Hepatic stellate cell (primary cell): Measurements from ENCODE around the gene DOCK6.
"Not testable (repeated sequence)": the region's sequence is repeated elsewhere in the genome, so short reads cannot be mapped to it uniquely, and the experiment has no call there.

Source experiments
- DNase-seq: peaks from one replicate; pipeline ENCODE4 v3.0.0; 2011; ENCODE audit warnings: low spot score

DOCK6 gene

DNA sequence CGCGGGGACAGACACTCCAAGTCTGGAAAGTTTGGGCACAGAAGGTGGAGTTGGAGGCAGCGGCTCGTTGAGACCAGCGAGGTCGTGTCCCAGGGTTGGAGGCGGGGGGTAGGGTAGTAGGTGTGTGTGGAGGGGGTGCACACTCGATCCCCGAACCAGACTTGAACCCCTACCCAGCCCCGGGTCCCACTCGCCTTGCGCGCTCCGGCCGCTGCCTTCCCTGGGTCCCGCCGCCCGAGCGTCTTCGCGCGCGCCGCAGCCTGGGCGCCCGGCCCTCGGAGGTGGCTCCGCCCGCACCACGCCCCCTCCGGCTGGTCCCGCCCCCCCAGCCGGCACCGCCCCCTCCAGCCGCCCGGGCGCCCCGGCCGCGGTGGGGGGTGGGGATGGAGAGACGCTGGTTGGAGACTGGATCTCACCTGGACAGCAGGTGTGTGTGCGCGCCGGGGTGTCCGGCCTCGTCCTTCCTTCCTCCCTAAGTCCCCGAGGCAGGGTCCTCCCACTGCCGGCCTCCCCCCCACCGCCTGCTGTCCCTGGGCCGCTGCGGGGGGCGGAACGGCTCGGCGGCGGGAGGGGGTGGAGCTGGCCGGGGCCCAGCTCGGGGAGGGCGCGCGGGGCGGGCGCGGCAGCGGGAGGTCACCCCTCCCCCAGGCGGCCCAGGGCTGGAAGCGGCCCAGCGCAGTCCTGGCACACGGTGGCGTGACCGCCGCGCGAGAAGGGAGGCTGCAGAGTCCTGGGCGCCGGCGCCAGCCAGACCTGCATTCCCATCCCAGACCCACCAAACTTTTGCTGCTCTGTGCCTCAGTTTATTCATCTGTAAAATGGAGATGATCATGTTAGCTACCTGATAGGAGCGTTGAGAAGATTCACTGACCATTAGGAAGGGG is 64.8 kb downstream of the DOCK6 start, which contains the start of gene KANK2:
Gene KANK2 (minus strand): TSS at position 255 of the 884 bp plus-strand sequence. CDS start 3,034 bp downstream, outside the sequence.
- peak; percentile 95 for DNase-seq

DNA sequence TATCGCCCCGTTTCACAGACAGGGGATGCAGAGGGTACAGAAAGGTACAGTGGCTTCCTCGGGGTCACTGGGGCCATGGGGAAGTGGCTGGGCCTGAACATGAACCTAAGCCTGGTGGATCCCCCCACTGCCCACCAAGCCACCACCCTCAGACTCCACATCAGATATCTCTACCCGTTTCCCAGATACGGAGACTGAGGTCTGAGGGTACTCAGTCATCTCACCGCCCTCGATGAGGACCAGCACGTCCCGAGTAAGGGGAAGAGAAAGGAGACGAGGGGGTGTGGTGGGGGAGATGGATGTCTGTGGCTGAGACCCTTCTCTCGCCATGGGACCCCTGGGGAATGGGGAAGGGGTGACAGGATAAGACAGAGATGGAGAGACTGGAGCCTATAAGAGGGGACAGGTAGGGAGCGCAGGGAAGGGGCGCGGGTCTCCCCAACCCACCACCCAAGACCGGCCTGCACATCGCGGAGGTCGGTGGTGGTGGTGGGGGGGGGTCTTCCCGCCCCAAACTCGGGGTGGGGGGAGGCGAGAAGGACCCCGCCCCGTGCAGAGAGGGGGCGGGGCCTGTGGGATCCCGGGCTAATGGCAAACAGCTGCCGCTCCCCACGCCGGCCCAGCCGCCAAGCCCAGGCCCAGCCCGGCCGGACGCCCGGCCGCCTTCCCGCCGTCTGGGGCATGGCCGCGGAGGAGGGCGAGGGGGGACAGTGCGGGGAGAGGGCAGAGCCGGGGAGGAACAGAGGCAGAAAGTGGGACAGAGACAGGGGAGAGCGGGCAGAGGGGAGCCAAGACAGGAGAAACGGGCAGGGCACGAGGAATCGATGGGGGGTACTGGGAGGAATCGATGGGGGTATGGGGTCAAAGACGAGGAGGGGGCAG is 65.7 kb downstream of the DOCK6 start:
- peak; percentile 80 for DNase-seq

DNA sequence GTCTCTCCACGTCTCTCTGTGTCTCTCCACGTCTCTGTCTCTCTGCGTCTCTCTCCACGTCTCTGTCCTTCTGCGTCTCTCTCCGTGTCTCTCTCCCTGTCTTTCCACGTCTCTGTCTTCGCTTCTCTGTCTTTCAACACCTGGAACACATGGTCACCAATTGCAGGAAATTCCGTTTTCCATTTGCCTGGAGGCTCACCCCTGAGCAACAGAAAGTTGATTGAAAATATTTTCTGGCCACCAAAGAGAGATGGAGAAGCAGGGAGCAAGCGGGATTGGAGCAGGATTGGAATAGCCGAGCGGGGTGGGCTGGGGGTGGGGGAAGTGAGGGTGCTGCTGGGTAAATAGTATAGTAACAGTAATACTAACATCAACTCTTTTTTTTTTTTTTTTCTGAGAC is 66.6 kb downstream of the DOCK6 start:
- no peak for DNase-seq

DNA sequence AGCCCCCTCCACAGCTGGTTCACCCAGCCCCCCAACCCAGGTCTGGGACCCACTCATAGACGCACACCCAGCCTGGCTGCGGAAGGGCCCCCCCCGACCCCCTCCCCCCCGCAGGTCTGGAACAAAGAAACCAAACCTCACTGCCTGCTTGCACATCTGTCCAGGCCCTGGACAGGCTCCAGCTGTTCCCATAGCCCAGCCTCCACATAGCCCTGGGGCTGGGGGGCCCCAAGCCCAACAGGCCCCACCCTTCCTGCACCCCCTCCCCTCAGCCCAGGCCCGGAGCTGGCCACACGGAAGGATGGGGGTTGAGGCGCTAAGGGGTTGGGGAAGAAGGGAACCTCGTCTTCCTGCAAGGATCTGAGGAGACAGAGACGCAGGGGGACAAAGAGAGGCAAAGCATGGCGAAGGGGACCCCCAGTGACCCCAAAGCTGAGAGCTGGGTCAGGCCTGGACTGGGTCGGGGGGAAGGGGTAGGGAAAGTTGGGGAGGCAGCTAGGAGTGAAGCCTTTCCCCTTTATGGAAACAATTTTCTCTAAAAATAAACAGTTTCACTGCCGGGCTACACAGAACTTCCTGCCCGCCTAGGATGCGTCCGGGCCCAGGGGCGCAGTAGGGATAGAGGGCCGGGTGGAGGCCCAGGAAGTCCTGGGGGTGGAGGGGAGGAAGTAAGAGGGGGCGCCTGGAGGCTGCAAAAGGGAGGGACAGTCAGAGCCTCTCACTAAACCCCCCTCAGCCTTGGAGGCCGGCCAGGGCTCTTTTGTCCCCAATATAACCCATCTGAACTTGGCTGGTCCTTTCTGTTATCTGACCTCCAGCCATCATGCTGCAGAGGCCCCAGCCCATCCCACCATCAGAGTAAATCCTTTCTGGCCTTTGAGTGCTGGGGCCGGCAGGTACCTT is 67.4 kb downstream of the DOCK6 start:
- DNase-seq, result peak; percentile 59

DNA sequence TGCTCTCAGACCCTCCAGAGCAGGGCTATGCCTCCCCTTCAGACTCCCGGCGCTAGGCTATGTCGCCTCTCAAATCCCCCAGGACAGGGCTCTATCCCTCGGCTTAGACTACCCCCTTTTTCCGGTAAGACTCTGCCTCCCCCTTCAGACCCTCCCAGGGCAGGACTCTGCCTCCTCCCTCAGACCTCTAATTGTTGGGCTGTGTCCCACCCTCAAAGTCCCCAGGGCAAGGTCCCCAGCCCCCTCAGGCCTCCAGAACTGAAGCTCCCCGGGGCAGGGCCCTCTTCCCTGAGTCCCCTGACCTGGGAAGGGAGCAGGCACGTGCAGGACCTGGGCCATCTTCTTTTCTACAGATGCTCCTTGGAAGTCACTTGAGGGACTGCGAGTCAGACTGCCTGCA is 68.2 kb downstream of the DOCK6 start:
- DNase-seq, result no peak

DNA sequence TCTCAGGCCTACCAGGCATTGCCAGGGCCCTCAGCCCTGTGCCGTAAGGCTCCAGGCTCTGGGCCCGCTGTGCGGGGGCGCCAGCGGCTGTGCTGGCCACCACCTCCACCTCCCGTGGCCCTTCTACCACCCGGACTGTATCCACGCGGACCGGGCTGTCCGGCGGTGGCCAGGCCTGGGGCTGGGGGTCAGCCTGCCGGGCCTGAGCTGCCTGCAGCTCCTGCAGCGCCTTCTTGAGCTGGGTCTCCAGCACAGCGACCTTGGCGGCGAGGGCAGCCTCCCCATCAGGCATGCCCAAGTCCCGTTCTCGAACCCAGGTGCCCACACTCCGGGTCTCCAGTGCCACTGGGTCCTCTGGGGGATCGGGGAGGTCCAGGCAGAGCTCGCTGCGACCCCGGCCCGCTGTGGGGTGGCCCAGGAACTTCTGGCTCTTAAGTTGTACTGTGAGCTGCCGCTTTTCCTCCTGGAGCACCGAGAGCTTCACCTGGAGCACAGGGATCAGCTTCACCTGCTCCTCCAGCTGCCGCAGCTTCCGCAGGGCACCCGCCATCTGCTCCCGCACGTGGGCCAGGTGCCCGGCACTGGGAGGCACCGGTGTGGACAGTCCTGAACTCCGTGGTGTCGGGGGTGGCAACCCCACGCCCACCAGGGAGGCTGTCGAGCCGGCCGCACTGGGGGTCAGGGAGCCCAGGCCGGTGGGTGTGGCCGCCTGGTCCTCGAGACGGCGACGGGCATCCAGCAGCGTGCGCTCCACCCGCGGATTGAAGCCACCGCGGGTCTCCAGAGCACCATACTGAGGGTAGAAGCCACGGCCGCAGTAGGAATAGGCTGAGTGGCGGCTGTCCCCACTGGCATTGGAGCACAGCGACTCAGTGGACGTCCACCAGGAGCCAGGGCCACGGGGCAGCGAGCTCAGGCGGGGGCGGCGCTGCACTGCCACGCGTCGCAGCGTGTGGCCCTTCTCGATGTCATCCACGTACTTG is 69.1 kb downstream of the DOCK6 start:
- DNase-seq, result no peak

DNA sequence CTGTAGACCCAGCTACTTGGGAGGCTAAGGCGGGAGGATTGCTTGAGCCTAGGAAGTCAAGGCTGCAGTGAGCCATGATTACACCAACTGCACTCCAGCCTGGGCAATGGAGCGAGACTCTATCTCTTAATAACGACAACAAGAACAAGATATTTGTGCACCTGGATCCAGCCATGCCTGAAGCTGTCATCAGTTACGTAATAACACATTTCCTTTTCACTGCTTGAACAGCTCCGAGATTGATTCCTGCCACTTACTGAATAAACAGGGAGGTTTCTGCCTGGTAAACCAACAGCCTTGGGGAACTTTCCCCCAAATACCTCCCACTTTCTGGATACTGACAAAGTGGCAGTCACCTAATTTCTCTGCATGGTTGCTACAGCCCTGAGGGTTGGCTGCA is 70.4 kb downstream of the DOCK6 start:
- DNase-seq, result no peak

DNA sequence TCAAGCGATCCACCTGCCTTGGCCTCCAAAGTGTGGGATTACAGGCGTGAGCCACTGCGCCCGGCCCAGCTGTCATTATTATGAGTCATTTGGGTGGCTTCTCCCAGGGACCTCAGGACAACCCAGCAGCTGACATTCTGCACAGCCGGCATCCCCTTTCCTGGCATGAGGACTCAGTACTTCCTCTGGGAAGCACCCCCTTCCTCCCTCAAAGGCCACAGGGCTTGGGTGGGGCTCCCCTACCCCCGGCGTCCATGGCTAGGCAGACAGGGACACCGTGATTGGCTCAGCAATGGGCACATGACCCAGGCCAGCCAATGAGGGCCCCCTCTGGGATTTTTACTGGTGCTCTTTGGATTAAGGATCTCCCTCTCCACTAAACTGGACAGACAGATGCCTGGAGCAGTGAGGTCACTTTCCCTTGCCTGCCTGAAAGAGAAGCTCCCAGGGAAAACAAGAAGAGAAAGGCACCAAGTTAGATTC is 71.0 kb downstream of the DOCK6 start:
- DNase-seq, result peak; percentile 98

DNA sequence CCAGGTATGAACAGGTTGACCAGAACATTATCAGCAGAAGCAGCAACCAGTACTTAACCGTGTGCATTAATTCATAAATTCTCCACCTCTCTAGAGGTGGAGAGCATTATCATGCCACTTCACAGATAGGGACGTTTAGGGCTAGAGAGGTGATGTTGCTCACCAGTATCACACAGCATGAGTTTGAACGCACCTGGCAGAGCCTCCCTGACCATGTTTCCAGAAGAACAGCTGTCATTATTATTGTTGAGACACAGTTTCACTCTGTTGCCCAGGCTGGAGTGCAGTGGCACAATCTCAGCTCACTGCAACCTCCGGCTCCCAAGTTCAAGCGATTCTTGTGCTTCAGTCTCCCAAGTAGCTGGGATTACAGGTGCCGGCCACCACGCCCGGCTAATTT is 71.8 kb downstream of the DOCK6 start:
- DNase-seq, result no peak

DNA sequence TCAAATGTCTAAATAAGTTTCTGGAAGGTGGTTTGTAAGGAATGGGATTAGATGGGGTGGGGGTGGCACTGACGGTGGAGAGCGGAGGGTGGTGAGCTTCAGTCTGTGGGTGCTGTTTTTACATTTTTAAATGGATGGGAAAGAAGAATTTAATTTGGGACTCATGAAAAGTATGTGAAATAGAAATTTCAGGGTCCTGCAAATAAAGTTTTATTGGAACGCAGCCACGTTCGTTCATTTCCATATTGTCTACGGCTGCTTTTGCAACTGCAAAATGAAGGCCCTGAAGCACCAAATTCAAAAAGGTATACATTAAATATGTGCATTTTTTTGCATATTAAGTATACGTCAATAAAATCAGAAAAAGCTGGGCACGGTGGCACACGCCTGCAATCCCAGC is 74.9 kb downstream of the DOCK6 start:
- DNase-seq, result no peak

DNA sequence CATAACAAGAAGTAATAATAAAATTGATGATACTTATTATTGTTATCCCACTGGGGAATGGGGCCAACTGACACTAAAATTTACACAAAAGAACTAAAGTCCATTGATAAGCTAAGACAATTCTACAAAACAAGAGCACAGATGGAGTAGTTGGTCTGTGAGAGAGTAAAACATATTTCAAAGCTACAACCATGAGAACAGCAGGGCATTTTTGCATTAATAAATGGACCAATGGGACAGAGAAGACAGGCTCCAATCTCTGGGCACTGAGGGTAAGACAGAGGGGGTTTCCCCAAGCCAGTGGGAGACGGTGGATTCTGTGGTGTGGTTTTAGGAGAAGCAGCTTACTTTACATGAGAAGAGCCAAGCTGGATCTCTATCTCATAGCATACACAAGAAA is 79.3 kb downstream of the DOCK6 start:
- DNase-seq, result no peak

DNA sequence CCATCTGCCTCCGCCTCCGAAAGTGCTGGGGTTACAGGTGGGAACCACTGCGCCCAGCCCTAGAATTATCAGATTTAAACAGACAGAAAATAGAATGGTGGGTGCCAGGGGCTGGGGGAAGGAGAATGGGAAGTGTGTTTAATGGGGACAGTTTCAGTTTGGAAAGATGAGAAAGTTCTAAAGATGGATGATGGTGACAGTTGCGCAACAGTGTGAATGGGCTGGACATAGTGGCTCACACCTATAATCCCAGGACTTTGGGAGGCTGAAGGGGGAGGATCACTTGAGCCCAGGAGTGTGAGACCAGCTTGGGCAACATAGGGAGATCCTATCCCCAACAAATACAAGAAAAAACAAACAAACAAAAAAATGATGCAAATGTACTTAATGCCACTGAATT is 80.8 kb downstream of the DOCK6 start:
- no peak for DNase-seq

DNA sequence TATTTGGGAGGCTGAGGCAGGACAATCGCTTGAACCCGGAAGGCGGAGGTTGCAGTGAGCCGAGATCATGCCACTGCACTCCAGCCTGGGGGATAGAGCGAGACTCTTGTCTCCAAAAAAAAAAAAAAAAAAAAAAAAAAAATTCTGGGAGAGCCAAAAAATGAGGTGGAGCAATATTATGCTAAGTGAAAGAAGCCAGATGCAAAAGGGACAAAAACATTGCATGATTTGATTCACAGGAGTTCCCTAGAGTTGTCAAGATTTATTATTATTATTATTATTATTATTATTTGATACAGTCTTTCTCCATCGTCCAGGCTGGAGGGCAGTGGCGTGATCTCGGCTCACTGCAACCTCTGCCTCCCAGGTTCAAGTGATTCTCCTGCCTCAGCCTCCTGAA is 81.3 kb downstream of the DOCK6 start:
- not testable (repeated sequence) for DNase-seq

DNA sequence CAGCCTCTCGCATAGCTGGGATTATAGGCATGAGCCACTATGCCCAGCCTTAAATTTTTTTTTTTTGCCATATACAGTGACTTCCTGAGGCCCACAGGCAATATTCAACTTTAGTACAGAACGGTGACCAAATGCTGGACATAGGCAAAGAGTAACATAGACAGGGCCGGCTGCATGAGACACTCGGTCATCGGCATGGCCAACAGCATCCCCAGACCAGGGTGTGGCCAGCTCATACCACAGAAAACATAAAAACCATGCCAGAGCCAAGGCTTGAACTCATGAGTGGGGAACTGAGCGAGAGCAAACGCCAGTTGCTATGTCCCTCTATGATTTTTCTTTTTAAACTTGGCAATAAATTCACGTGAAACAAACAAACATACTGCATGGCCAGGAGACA is 82.0 kb downstream of the DOCK6 start:
- no peak for DNase-seq

DNA sequence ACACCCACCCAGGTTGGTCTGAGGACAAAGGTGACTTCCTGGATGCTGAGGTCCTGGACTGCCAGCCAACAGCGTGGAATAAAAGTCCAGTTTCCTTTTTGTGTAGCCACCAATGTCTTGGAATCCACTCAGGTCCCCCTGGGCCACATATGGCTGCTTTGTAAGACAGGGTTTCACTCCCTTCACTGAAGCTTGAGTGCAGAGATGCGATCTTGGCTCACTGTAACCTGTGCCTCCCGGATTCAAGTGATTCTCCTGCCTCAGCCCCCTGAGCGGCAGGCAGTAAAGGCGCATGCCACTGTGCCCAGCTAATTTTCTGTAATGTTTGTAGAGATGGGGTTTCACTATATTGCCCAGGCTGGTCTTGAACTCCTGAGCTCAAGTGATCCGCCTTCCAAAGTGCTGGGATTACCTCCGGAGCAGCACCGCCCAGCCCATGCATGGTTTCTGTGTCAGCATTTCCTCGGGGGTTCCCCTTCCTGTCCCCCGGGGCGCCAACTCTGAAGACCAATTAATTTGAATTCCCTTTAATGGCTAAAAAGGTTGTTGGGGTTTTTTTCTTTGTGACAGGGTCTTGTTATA is 82.5 kb downstream of the DOCK6 start:
- DNase-seq, result no peak

DNA sequence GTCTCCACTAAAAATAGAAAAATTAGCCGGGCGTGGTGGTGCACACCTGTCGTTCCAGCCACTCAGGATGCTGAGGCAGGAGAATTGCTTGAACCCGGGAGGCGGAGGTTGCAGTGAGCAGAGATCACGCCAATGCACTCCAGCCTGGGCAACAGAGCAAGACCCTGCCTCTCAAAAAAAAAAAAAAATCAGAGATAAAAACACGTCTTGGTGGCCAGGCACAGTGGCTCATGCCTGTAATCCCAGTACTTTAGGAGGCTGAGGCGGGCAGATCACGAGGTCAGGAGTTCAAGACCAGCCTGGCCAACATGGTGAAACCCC is 83.2 kb downstream of the DOCK6 start:
- DNase-seq, result not testable (repeated sequence)

DNA sequence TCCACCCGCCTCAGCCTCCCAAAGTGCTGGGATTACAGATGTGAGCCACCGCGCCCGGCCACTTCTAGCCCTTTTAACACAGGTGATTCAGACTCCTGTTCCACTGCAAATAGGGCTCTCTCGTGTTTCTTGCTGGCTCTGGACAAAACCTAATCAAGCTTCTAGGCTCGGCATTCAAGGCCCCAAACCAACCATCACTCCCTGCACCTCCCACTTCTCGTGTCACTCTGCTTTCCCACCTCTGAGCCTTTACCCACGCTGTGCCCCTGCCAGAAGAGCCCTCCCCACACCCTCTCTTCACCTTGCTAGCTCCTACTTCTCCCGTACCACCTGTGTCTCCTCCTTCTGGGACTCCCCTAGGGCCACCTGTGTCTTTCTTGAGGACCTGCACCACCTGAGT is 84.7 kb downstream of the DOCK6 start:
- no peak for DNase-seq

DNA sequence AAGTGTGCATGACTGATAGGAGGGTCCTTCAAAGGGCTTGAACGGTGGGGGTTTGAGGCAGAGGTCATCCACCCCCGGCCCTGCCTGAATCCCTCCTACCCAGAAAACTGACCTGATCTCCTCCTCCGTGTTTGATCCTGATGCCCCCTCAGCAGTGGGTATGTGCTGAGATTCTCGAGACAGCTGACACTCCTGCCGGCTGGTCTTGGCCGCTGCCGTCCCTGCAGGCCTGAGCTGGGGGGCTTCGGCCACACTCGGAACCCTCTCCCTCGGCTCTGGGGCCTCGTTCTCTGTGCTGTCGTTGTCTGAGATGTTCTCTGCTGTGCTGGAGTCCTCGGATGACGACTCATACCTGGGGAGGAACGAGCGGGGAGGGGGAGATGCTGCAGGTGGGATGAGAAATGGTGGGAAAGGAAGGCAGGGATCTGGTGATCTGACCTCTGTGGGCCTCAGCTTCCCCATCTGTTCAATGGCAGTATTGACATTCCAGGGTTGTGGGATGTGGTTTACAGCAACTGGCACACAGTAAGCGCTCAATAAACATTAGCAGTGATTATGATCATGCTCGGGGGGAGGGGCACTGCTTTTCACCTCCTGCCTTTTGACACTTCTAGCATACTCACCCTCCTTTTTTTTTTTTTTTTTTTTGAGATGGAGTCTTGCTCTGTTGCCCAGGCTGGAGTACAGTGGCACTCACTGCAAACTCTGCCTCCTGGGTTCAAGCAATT is 85.7 kb downstream of the DOCK6 start:
- DNase-seq, result no peak

DNA sequence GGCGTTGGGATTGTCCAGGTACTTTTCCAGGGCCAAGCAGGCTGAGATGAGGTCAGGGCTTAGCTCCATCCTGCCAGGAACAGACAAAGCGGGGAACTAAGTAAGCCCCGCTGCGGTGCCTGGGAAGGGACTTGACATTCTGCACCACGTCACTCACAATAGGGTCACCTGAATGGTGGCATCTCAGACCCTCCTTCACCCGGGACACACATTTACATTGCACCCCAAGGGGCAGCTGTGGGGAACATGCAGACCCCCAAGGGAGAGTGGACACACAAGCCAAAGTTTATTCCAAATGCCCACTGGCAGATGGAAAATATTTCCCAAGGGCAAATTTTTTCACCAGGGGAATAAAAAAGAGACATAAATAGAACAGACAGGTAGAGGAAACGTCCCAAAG is 86.4 kb downstream of the DOCK6 start:
- DNase-seq, result no peak

DNA sequence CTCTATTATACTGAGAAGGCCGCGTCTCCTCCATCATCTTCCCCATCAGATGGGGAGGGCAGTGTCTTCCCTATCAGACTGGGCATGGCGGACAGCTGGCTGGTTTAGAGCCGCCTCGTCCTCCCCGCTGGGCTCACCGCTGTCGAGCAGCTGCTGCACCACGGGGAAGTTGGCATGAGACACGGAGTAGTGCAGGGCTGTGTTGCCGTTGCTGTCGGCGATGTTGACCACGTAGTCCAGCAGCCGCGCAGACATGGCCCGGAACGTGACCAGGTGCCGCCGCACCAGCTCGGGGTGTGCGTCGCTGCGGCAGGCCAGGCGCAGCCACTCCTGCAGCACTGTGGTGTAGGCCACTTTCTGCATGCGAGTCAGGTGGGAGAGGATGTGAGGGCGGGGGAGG is 88.0 kb downstream of the DOCK6 start:
- no peak for DNase-seq
